Measurements from ENCODE around the gene EFNA2.

GRCh38 chr19:1272423-1273262 lies 13.0 kb upstream of the EFNA2 start:
- TF ChIP-seq CTCF (IDR thresholded peaks at IDR 0.05; ENCODE audit: low read depth, low read length, poor library complexity, severe bottlenecking) (no peak), EZH2phosphoT487 (IDR thresholded peaks at IDR 0.05; ENCODE audit: borderline replicate concordance, low read length) (no peak)

Measured in DOHH2 (cell line).